Spleen (tissue), 11 donors: ENCODE data around the gene CNTNAP2. TPM values are rescaled to one million over a fixed set of nuclear protein-coding genes. Genes with fewer than 3 reads are reported as not detected.

Experiments
- DNase-seq: peaks from one replicate; pipeline ENCODE4 v3.0.0-alpha.2; 2020
- H3K27ac ChIP-seq, 8 donors: fragments of 200-600 bp; sonication (generic) in 7 of 8; 1 replicate in 4 of 8; 2 replicates in 4 of 8; pipeline versions ENCODE4 v1.5.0 to v1.8.0; 2016 to 2021; ENCODE audit warnings: inconsistent platforms in 4 of 8, mild to moderate bottlenecking in 4 of 8, moderate library complexity in 1 of 8
- H3K27me3 ChIP-seq, 7 donors: fragments of 200-600 bp; sonication (generic) in 6 of 7; replicated peaks in 1 of 7; 1 replicate in 4 of 7; 2 replicates in 3 of 7; pipeline versions ENCODE4 v1.5.0 to v1.8.0; 2016 to 2021; ENCODE audit warnings: inconsistent platforms in 3 of 7, mild to moderate bottlenecking in 1 of 7
- H3K36me3 ChIP-seq, 6 donors: fragments of 200-600 bp; sonication (generic) in 5 of 6; 1 replicate in 4 of 6; 2 replicates in 2 of 6; pipeline versions ENCODE4 v1.5.0 to v1.8.0; 2016 to 2021; ENCODE audit warnings: inconsistent platforms in 2 of 6
- H3K4me1 ChIP-seq, 6 donors: fragments of 200-600 bp; sonication (generic) in 5 of 6; 1 replicate in 3 of 6; 2 replicates in 3 of 6; pipeline versions ENCODE4 v1.5.0 to v1.8.0; 2016 to 2021; ENCODE audit warnings: inconsistent platforms in 3 of 6
- H3K4me3 ChIP-seq, 8 donors: fragments of 200-600 bp; sonication (generic) in 7 of 8; 1 replicate in 4 of 8; 2 replicates in 4 of 8; pipeline versions ENCODE4 v1.5.0 to v1.8.0; 2016 to 2021; ENCODE audit warnings: inconsistent platforms in 4 of 8, mild to moderate bottlenecking in 4 of 8, moderate library complexity in 2 of 8
- H3K9me3 ChIP-seq, 8 donors: fragments of 200-600 bp; sonication (generic) in 7 of 8; 1 replicate in 4 of 8; 2 replicates in 4 of 8; pipeline versions ENCODE4 v1.5.0 to v1.8.0; 2016 to 2021; ENCODE audit warnings: inconsistent platforms in 4 of 8
- CTCF ChIP-seq, 11 experiments: fragments of 200-600 bp in 7 of 11; fragments of 450-650 bp in 4 of 11; sonication (generic) in 4 of 11; IDR thresholded peaks in 8 of 11; conservative IDR thresholded peaks in 3 of 11; 1 replicate in 7 of 11; 2 replicates in 4 of 11; pipeline versions ENCODE4 v1.4.0 to v1.8.0; 2016 to 2021; ENCODE audit warnings: antibody characterized with exemption in 11 of 11, inconsistent platforms in 4 of 11, mild to moderate bottlenecking in 1 of 11
- POLR2A ChIP-seq, 3 donors: fragments of 450-650 bp; IDR thresholded peaks; one replicate each; pipeline ENCODE4 v1.5.1; 2017; ENCODE audit warnings: antibody characterized with exemption in 3 of 3, mild to moderate bottlenecking in 1 of 3
- POLR2AphosphoS5 ChIP-seq, 3 donors: sonication (generic); formaldehyde crosslinking; IDR thresholded peaks; one replicate each; pipeline ENCODE4 v1.5.1; 2017; ENCODE audit warnings: antibody characterized with exemption in 3 of 3
- WGBS, 5 donors: extraction: QIAGEN DNeasy Blood & Tissue Kit in 3 of 5; methylation state at CpG; one replicate each; pipeline versions ENCODE4 v1.1.5 to v1.1.7; 2013 to 2018; 5-methylcytosine and 5-hydroxymethylcytosine counted together
- intact Hi-C: fragments of 100-400 bp; cut with DNase I; formaldehyde crosslinking; loops from one replicate; pipeline ENCODE4 v1.15.0; 2023; ENCODE audit warnings: low total_unique reads
- polyA plus RNA-seq, 3 donors: library from polyadenylated mRNA; stranded (reverse); fragments of 200-250 nt; gene quantifications; one replicate each; pipeline ENCODE4 v1.2.1, GENCODE V29; 2013
- total RNA-seq, 7 donors: library from RNA; depleted of rRNA in 3 of 7; stranded (reverse); fragments of >200 nt in 3 of 7; fragmentation: NEBNext Ultra II Directional in 4 of 7; extraction: Animal tissue kit (Norgen Biotek cat#: 25700) in 4 of 7; gene quantifications; one replicate each; pipeline versions ENCODE4 v1.1.0 to v1.2.1, GENCODE V29; 2016 to 2021
- donor health status: healthy with polysubstance abuse.
- donor health status: DM: no; HTN: no; CAD: no; lungs with moderate emphysema.
- donor health status: DM: no; HTN: no; CAD: no.
- donor health status: Bipolar disorder and iron deficiency.
- donor health status: healthy.
- donor health status: DM: no; HTN: no; CAD: no.
- donor health status: DM: yes; HTN: yes; CAD: no.

CNTNAP2 gene
- total and polyA plus RNA-seq, 10 donors: 0.13 to 2.0 (median 0.82) TPM

GRCh38 chr7:146665023-146665422, 548.4 kb downstream of the CNTNAP2 start:
- WGBS, 5 donors: 89 to 97% (median 94%) methylated on average over 12 of the region's 12 CpGs
- Histone ChIP-seq H3K27ac (no peak overlapping the region), H3K27me3 (no peaks in the 10 kb centered on the region), H3K4me3 (no peak overlapping the region), H3K4me1 (no peaks in the 10 kb centered on the region), H3K9me3 (peaks cover 0 to 15% (median 4%) of the 10 kb centered on the region in 8 donors), H3K36me3 (no peaks in the 10 kb centered on the region)
- intact Hi-C loops: no loop called here
- TF ChIP-seq POLR2A (IDR thresholded peaks at IDR 0.05) (no peak), POLR2AphosphoS5 (IDR thresholded peaks at IDR 0.05) (no peak), CTCF (IDR thresholded peaks at IDR 0.05 in 8 of 11, conservative IDR thresholded peaks at IDR 0.05 in 3 of 11) (no peak)
- DNase-seq: no peak

- Histone ChIP-seq H3K4me1 (no peaks in the 10 kb centered on the region), H3K36me3 (no peaks in the 10 kb centered on the region), H3K27me3 (no peaks in the 10 kb centered on the region), H3K27ac (no peak overlapping the region), H3K4me3 (no peak overlapping the region), H3K9me3 (peaks cover 0 to 19% (median 4%) of the 10 kb centered on the region in 8 donors)
- intact Hi-C loops: no loop called here
- 84 to 94% (median 92%) methylated on average over 2 of the region's 2 CpGs for WGBS, 5 donors
- no peak for DNase-seq
- TF ChIP-seq POLR2AphosphoS5 (IDR thresholded peaks at IDR 0.05) (no peak), POLR2A (IDR thresholded peaks at IDR 0.05) (no peak), CTCF (IDR thresholded peaks at IDR 0.05 in 8 of 11, conservative IDR thresholded peaks at IDR 0.05 in 3 of 11) (no peak)
Observed at GRCh38 chr7:146670532-146670931, 553.9 kb downstream of the CNTNAP2 start.

- Histone ChIP-seq H3K27ac (no peak overlapping the region), H3K9me3 (peaks cover 0 to 11% (median 0%) of the 10 kb centered on the region in 8 donors), H3K27me3 (no peaks in the 10 kb centered on the region), H3K4me3 (no peak overlapping the region), H3K4me1 (no peaks in the 10 kb centered on the region), H3K36me3 (no peaks in the 10 kb centered on the region)
- DNase-seq: no peak
- no peak for TF ChIP-seq POLR2AphosphoS5 (IDR thresholded peaks at IDR 0.05)
- TF ChIP-seq POLR2A (IDR thresholded peaks at IDR 0.05): no peak
- no peak for TF ChIP-seq CTCF (IDR thresholded peaks at IDR 0.05 in 8 of 11, conservative IDR thresholded peaks at IDR 0.05 in 3 of 11)
- intact Hi-C loops: no loop called here
Observed at GRCh38 chr7:146681487-146681886, 564.9 kb downstream of the CNTNAP2 start.

GRCh38 chr7:146683439-146683838, 566.8 kb downstream of the CNTNAP2 start:
- H3K36me3 ChIP-seq: no peaks in the 10 kb centered on the region
- intact Hi-C loops: no loop called here
- H3K27me3 ChIP-seq: no peaks in the 10 kb centered on the region
- H3K9me3 ChIP-seq: no peaks in the 10 kb centered on the region
- TF ChIP-seq CTCF (IDR thresholded peaks at IDR 0.05 in 8 of 11, conservative IDR thresholded peaks at IDR 0.05 in 3 of 11): no peak
- no peak for TF ChIP-seq POLR2AphosphoS5 (IDR thresholded peaks at IDR 0.05)
- no peak for TF ChIP-seq POLR2A (IDR thresholded peaks at IDR 0.05)
- no peak for DNase-seq
- no peak overlapping the region for H3K27ac ChIP-seq
- no peak overlapping the region for H3K4me3 ChIP-seq
- no peaks in the 10 kb centered on the region for H3K4me1 ChIP-seq
- 79 to 94% (median 91%) methylated on average over 1 of the region's 1 CpG for WGBS, 5 donors
